GM12865 (cell line): ENCODE data around the gene METAP1D.

Source experiments
- DNase-seq: peaks from one replicate; pipeline ENCODE4 v3.0.0; 2010; ENCODE audit warnings: low read depth
- H3K4me3 ChIP-seq: 2 replicates; pipeline ENCODE4 v1.5.1; 2011; ENCODE audit warnings: mild to moderate bottlenecking, low read depth, low read length, control low read depth
- CTCF ChIP-seq: IDR thresholded peaks from 2 replicates; pipeline ENCODE4 v1.5.1; 2011; ENCODE audit warnings: low read length, control low read depth, low read depth, inconsistent platforms; ENCODE audit not compliant: insufficient read depth; ENCODE audit errors: missing control alignments

Gene METAP1D

GRCh38 chr2:172009823-172010222 is 10.1 kb downstream of the METAP1D start:
- no peak for DNase-seq
- H3K4me3 ChIP-seq: no peak overlapping the region
- no peak for TF ChIP-seq CTCF

- DNase-seq: peak; percentile 28
These were observed 12.2 kb downstream of the METAP1D start for GRCh38 chr2:172011812-172012575.

GRCh38 chr2:172012677-172013391 is 13.1 kb downstream of the METAP1D start:
- H3K4me3 ChIP-seq: no peak overlapping the region
- DNase-seq: peak; percentile 11
- no peak for TF ChIP-seq CTCF

More at GRCh38 chr2:172011812-172012575, 12.2 kb downstream of the METAP1D start:
- H3K4me3 ChIP-seq: no peak overlapping the region
- TF ChIP-seq CTCF: no peak

- peak; percentile 54 for DNase-seq
- TF ChIP-seq CTCF: no peak
- no peak overlapping the region for H3K4me3 ChIP-seq
These were observed 13.6 kb downstream of the METAP1D start for GRCh38 chr2:172013396-172013795.

GRCh38 chr2:172021074-172021931 is 21.6 kb downstream of the METAP1D start:
- no peak for TF ChIP-seq CTCF
- H3K4me3 ChIP-seq: no peak overlapping the region

GRCh38 chr2:172021955-172022354 is 22.2 kb downstream of the METAP1D start:
- no peak overlapping the region for H3K4me3 ChIP-seq
- no peak for DNase-seq
- no peak for TF ChIP-seq CTCF

More at GRCh38 chr2:172021074-172021931, 21.6 kb downstream of the METAP1D start:
- DNase-seq: no peak
